NOMO-1 (cell line): Measurements from ENCODE around the gene ABCB10.
"Not testable (repeated sequence)": the region's sequence is repeated elsewhere in the genome, so short reads cannot be mapped to it uniquely, and the experiment has no call there.

Source experiments
- DNase-seq, 2 experiments: peaks; one replicate each; lab custom pipeline; 2025; ENCODE audit not compliant: unreplicated experiment in 2 of 2; lab: John Stamatoyannopoulos, UW

ABCB10 gene

DNA sequence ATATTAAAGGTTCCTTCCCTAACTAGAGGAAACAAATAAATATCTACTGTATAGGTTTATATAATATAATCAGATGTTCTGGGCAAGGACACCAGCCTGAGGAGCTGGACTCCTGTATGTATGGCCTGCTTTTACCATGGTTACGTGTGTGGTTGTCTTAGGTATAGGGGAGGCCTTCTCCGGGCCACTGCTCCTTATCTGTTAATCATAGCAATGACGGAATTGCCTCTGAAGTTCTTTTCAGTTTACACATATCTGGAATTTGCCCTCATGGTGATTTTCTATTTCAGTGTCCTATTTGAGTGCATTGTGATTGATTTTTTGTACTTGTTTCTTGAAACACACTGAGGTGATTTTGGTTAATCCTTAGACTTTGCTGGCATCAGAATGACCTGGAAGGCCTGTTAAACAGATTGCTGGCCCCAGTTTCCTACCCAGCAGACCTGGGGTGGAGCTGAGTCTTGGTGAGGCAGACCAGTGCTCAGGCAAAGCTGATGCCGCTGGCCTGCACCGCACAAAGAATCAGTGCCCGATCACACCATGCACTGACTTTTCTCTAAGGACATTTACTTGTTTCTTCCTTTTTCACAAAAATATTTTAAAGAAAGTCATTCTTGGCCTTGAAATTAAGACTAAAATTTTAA lies 18.5 kb downstream of the ABCB10 start:
- no peak for DNase-seq

DNA sequence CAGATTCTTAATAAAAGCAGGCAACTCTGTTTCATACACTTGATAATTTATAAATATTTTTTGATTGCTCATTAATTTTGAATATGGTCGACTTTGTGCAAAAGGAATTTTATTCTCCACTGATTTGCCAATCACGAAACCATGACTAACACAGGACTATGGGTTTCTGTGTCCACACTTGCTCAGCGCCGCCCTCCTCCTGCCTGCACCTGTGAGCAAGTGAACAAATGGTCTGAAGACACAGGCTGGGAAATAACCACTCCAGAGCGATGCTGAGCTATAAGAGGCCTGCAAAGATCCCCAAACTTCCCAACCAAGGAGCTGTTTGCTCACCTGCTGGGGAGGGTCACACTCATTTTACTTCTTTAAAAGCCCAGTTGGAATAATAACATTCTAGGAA lies 19.6 kb downstream of the ABCB10 start:
- DNase-seq, result no peak

DNA sequence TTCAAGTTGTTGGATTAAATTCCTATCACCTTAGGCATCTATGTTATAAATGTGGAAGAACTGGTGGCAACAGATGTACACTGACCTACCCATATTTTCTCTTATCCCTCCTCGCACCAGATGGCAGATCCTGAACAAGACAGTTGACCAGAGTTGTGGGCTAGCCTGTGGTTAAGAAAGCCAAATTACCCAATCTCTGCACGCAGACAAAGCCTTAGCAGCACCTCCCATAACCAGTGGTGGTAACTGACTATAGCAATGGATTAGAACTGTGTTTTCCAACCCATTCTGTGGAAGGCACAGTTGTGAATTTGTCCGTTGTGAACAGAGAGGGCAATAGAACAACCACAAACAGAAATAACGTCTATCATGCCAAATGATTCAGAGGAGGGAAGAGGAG lies 20.6 kb downstream of the ABCB10 start:
- DNase-seq, result peak; percentile 69 to 71

DNA sequence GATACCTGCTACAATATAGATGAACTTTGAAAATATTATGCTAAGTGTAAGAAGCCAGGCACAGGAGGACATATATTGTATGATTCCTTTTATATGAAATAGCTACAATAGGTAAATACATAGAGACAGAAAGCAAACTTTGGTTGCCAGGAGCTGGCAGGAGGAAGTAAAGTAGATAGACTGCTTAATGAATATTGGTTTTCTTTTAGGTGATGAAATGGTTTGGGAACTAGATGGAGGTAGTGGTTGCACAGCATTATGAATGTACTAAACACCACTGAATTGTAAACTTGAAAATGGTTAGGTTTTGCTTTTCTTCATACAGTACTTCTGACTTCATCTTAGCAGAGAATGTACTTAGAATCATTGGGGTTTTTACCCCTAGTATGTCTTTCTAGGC lies 21.5 kb downstream of the ABCB10 start:
- peak; percentile 33 to 71 for DNase-seq

DNA sequence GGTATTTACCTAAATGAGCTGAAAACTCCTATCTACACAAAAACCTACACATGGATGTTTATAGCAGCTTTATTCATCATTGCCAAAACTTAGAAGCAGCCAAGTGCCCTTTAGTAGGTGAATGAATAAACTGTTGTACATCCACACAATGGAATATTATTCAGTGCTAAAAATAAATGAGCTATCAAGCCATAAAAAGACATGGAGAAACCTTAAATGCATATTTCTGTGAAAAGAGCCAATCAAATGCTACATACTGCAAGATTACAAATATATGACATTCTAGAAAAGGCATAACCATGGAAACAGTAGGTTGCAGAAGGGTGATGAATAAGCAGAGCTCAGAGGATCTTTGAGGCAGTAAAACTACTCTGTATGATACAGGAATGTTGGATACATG lies 23.3 kb downstream of the ABCB10 start:
- no peak for DNase-seq

DNA sequence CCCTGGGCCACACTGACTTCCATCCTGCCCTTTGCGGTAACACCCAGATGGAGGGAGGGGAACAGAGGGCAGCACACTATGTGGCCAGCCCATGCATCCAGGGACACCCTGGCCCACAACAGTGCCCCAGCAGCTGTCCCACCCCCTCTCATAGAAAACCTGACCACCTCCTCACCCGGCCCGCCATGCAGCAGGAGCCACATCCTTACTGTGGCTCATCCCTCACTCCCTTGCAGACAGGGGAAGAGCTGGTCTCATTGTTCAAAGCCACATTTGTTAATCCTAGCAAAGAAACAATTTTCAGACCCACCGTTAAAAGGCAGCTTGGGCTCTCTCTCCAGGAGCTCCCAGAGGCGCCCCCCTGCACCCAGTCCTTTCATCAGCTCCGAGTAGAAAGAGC lies 27.2 kb downstream of the ABCB10 start:
- no peak for DNase-seq

DNA sequence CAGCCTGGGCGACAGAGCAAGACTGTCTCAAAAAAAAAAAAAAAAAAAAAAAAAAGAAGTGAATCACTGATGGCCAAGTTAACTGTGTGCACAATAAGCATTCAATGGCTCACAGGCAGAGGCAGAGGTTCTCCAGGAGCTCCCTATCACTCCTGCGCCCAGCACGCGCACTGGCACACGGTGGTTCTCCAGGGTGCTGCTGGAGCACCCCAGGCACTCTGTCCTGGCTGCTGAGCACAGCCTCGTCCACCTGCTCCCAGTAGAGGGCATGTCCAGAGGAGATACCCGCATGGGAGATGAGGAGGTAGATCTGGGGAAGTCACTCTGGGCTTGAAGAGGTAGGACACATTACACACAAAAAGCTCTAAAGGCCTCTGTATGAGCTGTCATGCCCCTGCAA lies 28.9 kb downstream of the ABCB10 start:
- no peak for DNase-seq

DNA sequence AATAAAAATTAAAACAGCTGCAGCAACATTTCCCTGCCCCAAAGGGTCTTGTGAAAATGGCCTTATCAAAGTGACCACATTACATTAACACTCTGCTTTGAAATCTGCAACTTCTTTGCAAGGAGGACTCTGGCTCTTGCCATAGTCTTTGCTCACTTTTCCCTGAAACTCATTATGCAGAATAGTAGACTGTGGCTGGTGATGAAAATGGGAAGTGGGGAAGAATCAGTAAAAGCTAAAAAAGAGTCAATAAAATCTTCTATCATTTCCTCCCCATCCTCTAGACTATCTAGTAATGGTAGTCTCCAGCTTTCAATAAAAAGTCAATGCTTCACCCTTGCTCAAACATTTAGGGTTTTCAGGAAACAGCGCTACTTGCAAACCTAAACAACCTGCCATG lies 31.8 kb downstream of the ABCB10 start:
- DNase-seq, result no peak

DNA sequence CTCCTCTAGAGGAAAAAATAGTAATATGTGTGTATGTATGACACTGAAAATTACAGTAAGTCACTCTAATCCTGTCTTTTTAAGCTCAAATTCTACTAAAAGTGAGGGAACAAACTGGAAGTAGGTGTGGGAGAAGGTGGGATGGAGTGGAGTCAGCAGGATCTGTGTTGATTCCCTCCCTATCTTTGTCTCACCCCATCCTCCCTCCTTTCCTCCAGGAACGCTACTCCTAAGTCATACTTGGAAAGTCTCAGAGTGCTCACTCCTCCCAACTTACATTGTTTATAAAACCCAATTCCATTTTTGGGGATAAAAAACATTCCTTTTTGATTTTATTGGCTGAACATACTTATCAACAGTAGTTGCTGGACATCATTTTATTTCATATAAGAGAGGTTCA lies 35.5 kb downstream of the ABCB10 start:
- no peak for DNase-seq

DNA sequence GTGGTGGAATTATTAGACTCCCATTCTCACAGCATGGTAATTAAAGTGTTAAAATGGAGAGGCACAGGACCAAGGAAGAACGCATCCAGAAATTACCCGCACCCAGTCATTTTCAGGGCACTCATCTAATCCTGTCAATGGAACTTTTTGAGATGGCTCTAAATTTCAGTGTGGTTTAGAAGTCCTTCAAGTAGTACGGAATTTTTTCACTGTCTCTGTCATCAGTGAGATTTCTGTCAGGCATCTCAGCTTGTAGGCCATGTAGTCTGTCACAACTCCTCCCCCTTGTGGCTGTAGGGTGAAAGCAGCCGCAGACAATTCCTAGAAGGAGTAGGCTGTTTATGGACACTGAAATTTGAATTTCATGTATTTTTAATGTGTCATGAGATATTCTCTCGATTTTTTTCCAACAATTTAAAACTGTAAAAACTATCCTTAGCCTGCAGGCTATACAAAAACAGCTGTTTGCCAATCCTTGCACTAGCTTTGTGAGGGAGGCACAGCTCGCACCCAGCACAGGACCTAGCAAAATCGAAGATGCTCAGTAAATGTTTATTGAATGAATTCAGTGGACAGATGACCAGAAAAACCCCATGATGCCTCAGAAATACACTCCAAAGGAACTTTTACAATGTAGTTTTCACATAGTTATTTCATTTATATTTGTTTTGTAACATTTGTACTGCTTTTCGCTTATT lies 43.8 kb downstream of the ABCB10 start:
- DNase-seq, result peak; percentile 41 to 69

DNA sequence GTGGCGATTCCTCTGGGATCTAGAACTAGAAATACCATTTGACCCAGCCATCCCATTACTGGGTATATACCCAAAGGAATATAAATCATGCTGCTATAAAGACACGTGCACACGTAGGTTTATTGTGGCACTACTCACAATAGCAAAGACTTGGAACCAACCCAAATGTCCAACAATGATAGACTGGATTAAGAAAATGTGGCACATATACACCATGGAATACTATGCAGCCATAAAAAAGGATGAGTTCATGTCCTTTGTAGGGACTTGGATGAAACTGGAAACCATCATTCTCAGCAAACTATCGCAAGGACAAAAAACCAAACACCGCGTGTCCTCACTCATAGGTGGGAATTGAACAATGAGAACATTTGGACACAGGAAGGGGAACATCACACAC lies 46.9 kb downstream of the ABCB10 start:
- not testable (repeated sequence) for DNase-seq

DNA sequence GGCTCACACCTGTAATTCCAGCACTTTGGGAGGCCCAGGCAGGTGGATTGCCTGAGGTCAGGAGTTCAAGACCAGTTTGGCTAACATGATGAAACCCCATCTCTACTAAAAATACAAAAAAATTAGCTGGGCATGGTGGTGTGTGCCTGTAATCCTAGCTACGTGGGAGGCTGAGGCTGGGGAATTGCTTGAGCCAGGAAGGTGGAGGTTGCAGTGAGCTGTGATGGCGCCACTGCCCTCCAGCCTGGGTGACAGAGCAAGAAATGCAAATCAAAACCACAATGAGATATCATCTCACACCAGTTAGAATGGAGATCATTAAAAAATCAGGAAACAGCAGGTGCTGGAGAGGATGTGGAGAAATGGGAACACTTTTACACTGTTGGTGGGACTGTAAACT lies 47.3 kb downstream of the ABCB10 start:
- DNase-seq, result not testable (repeated sequence)

DNA sequence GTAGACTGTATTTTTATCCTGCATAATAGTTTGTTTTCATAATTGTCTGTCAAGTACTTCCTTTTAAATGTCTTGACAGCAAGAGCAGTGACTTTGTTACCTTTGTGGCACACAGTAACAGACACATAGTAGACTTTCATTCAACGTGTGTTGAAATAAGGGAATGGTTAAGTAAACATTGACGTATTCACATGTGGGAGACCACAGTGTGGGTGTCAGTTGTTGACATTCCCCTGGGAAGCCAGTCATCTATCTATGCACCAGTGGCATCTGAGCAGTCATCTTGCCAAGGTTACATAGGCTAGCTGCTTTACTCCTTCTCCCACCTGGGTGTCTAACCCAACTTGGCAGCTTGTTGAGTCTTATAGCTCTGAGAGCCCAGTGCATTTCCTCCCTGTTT lies 48.9 kb downstream of the ABCB10 start:
- no peak for DNase-seq

DNA sequence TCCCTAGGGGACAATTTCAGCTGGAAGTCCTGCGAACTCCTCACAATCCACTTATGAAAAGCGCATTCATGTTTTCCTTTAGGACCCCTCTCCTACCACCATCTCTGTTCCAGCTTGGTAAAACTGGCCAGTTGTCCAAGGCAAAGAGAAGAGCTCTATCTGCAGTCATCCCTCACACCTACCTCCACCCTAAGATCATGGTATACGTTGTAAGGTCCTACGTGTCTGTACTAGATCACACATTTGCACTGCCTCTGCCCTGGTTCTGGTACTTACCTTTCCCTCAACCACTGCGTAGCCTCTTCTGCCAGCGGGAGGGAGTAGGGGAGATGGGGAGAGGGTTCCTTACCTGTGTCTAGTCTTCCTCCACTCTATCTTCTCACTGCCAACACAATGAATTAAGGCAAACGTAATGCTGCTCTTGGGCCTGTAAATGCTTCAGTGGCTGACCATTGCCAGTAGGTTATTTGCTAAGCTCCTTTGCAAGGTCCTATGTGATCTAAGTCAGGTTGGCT lies 49.6 kb downstream of the ABCB10 start:
- no peak for DNase-seq

DNA sequence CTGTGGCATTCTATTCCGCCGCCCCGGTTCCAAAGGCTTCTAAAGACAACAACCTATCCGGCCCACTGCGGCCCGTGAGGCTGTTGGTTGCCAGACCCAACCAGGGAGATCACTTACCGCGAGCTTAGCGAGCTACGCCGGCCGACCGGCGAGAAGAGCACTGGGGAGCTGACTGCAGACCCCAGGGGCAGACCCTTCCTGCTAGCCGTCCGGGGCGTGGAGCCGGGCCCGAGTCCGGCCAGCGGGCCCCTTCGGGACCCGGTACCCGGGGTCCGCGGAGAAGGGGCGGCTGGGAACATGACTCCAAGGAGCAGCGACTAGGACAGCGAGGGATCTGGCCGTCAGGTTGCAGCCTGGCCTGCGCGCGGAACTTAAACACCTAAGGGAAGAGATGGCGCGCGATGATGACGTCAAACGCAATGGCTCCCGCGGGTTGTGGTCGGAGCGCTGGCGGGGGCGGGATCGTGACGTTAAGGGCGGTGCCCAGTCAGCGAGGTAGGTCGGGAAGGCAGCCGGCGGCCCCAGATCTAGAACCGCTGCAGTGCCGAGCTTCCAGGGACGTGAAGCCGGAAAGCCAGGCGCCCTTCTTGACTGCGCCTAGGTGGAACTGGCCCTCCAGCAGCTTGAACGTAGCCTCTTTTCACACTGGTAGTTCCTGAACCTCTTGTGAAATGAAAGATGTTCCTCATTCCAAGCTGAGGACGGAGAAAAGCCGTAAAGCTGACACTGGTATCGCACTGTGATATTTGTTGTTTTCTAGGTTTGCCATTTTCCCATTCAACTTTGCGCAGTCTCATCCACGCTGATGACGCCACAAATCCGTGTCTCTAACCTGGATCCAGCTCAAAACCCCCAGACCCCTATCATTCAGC lies 50.3 kb downstream of the ABCB10 start, which contains the start of gene NUP133:
NUP133 (minus strand) TSS at position 391 of the 872 bp plus-strand sequence; CDS start at position 299, 92 bp downstream.
- DNase-seq, result peak; percentile 90 to 95

DNA sequence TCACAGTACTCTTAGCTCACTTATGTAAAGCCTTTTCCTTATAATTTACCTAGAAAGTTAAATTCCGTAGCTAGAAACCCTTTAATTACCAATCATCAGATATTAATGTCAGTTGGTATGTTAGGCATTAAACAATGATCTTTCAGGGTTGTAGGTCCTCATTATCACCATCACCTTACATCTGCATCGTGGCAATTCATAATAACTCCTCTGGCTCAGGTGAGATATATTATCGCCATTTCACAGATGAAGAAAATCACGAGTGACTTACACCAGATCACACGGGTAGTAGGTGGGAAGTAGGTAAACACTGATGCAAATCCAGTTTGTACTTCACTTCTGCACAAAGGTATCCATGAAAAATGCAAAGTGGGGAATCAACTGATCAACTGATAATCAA lies 51.0 kb downstream of the ABCB10 start:
- DNase-seq, result no peak

DNA sequence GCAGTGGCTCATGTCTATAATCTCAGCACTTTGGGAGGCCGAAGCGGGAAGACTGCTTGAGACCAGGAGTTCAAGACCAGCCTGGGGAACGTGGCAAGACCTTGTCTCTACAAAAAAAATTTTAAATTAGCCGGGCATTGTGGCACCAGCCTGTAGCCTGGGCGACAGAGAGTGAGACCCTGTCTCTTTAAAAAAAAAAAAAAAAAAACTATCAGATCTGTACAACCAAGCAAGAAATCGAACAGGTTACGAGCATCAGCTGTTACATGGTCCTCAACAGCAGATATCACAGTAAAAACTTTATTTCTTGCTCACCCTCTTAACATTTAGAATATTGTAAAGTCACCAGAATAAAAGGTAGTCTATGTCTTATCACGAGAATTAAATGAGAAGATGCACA lies 51.9 kb downstream of the ABCB10 start:
- DNase-seq, result no peak

DNA sequence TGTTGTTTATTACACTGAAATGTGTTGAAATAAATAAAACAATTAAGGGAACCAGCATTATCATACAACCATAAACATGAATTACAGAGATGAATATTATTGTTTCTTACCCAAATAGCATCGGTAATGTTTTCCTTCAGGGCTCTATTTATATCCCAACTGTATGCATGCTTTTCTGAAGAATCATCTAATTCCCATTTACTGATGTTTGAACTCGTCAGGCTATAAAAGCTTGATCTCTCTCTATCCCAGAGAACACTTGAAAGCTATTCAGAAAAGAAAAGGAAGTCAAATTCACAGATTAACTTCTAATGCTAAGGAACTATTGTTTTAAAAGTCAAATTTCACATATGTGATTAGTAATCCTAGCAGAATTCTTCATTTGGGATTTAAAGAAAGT lies 62.7 kb downstream of the ABCB10 start:
- no peak for DNase-seq

DNA sequence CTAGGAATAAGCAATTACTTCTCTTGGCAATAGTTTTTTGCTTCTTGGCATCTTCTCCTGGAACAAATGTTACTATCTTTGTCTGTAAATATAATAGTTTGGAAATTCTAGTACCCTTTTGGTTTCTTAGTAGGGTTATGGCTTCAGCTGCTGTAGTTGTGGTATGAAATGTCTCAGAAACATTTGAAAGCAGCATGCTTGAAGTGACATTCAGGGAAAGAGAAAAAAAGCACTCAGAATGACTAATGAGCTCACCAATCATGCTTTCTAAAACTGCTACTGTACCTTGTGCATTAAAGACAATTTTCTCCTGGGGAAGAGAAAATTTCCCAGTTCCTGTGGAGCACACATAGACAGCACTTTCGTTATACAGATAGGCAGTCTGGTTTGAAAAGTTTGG lies 71.3 kb downstream of the ABCB10 start:
- DNase-seq, result no peak

DNA sequence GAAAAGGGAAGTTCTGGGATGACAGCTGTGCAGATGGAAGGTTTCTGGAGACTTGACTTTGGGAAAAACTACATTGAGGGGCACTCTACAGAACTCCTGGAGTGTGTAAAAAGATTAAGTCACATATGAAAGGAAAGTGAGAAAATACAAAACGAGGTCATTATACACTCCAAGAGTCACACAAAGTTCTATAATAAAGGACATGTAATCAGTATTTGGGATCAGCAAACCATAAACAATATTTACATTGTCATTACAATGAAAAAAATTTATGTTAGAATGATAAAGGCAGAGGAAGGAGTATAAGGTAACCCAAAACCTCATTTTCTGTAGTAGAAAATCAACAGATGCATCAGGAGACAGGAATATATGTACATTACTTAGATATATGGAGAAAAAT lies 73.2 kb downstream of the ABCB10 start:
- DNase-seq, result no peak

DNA sequence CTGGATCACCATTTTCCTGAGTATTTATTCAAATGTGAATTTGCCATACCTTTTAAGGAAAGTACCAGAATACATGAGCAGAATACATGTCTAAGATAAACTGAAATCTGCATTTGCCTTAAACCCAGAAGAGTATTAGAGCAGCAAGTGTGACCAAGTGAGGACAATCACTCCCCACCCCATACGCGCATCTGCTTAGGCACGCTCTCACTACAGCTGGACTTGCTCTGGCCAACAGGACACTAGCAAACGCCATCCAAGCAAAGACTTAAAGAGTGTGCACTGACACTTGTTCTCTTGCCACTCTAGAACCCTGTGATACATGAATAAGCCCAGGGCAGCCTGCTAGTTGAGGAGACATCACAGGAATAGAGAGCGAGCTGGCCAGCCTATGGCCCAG lies 76.0 kb downstream of the ABCB10 start:
- DNase-seq, result no peak
